Measurements from ENCODE around the gene DGUOK. TPM values are rescaled to one million over a fixed set of nuclear protein-coding genes. Genes with fewer than 3 reads are reported as not detected.

Gene DGUOK
- total RNA-seq, 1 donor = 46.0 TPM

DNA sequence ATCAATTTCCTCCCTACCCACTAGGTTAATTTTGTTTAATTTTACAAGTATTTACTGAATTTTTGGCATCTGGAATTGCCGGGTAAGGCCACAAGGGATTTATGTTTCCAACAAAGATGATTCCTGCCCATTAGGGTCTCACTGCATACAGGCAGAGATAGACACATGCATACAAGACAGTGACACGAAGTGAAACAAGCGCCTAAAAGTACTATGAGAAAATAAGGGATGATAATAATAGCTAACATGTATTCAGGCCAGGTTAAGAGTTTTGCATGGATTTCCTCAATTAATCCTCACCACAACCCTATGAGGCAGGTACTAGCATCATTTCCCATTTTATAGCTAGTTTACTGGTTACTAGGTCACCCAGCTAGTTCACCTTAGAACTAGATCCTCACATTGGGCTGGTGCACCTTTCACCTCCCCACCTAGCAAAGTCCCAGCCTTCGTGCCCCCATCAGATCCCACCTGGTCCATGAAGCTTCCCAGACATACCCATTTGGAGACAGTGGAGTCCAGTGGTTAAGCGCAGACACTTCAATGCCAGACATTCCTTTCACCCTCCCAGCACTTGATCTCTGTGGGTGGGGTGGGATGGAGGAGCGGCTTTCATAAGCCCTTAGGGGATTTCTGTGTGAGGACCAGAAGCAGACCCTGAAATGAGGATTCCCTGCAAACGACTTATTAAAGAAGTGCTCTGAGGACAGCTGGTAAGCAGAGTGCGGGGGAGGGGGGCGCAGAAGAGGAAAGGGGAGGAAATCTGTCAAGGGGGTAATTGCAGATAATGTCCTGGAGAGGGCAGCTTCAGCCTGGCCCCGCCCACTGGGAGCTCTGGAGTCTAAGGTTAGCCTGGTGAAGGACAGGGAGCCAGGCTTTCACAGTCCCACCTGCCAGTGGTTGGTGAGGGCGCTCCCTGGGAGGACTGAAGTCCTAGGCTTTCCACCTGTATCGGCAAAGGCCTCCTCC, 5.8 kb upstream of the DGUOK start:
- H3K27me3 ChIP-seq (ENCODE audit: insufficient read depth, low read length) = peaks cover 54% of the 10 kb centered on the region
- DNase-seq (ENCODE audit: insufficient read length, low spot score, missing footprints) = no peak
- no peaks in the 10 kb centered on the region for H3K79me2 ChIP-seq (ENCODE audit: insufficient read depth, low read length)
- H3K27ac ChIP-seq (ENCODE audit: low read depth, low read length) = no peak overlapping the region
- H3K4me3 ChIP-seq (ENCODE audit: insufficient read depth, low read length) = no peak overlapping the region
- H3K4me1 ChIP-seq (ENCODE audit: insufficient read depth, low read length) = peaks cover under 1% of the 10 kb centered on the region
- no peaks in the 10 kb centered on the region for H4K20me1 ChIP-seq (ENCODE audit: insufficient read depth, low read length)
- no peaks in the 10 kb centered on the region for H3K9me3 ChIP-seq (ENCODE audit: low read depth, low read length)
- no peaks in the 10 kb centered on the region for H3K36me3 ChIP-seq (ENCODE audit: insufficient read depth, low read length)
- TF ChIP-seq, protein P1, sequence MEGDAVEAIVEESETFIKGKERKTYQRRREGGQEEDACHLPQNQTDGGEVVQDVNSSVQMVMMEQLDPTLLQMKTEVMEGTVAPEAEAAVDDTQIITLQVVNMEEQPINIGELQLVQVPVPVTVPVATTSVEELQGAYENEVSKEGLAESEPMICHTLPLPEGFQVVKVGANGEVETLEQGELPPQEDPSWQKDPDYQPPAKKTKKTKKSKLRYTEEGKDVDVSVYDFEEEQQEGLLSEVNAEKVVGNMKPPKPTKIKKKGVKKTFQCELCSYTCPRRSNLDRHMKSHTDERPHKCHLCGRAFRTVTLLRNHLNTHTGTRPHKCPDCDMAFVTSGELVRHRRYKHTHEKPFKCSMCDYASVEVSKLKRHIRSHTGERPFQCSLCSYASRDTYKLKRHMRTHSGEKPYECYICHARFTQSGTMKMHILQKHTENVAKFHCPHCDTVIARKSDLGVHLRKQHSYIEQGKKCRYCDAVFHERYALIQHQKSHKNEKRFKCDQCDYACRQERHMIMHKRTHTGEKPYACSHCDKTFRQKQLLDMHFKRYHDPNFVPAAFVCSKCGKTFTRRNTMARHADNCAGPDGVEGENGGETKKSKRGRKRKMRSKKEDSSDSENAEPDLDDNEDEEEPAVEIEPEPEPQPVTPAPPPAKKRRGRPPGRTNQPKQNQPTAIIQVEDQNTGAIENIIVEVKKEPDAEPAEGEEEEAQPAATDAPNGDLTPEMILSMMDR (IDR thresholded peaks at IDR 0.05; ENCODE audit: extremely low read depth, low read depth, low read length) = peak; percentile 40
- no peak overlapping the region for H2AFZ ChIP-seq (ENCODE audit: low read length)
- H3K4me2 ChIP-seq (ENCODE audit: insufficient read depth, low read length) = no peak overlapping the region

DNA sequence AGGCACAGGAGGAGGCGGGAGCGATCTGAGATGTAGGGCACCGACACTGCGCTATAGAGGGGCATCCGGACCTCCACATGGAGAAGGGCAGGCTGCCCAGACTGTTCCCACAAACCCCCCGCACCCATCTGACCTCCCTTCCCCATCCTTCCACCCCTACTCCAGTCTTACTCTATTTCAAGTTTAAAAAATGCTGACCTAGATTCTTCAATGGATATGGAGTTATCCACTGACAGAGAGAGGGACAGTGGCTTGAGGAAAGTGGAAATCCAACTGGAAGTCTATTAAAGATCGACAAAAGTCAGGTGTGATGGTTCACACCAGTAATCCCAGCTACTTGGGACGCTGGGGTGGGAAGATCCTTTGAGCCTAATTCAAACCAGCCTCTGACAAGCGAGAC, 5.1 kb upstream of the DGUOK start:
- Histone ChIP-seq H4K20me1 (ENCODE audit: insufficient read depth, low read length) (no peaks in the 10 kb centered on the region), H3K79me2 (ENCODE audit: insufficient read depth, low read length) (no peaks in the 10 kb centered on the region)

DNA sequence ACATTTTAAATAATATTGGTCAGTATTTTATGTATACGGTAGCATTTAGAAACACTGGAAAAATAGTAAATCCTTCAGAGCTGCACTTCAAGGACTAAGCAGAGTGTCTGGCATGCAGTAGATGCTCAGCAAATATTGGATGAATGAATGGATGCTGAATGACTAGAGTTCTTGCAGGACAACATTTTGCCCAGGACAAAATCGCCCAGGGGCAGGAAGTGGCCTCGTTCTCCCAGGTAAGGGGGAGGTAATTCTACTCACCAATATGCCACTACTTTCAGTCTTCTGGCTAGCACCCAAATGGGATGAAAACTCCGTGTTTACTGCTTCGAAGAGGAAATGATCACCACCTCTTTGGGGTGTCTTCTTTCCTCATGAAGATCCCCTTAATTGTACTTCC, 4.0 kb upstream of the DGUOK start:
- peaks cover 9% of the 10 kb centered on the region for H3K79me2 ChIP-seq (ENCODE audit: insufficient read depth, low read length)
- no peak overlapping the region for H3K27ac ChIP-seq (ENCODE audit: low read depth, low read length)
- no peak overlapping the region for H3K4me3 ChIP-seq (ENCODE audit: insufficient read depth, low read length)
- H3K27me3 ChIP-seq (ENCODE audit: insufficient read depth, low read length) = peaks cover 44% of the 10 kb centered on the region
- H3K9me3 ChIP-seq (ENCODE audit: low read depth, low read length) = no peaks in the 10 kb centered on the region
- no peaks in the 10 kb centered on the region for H3K36me3 ChIP-seq (ENCODE audit: insufficient read depth, low read length)
- DNase-seq (ENCODE audit: insufficient read length, low spot score, missing footprints) = no peak
- H2AFZ ChIP-seq (ENCODE audit: low read length) = no peak overlapping the region
- no peak overlapping the region for H3K4me2 ChIP-seq (ENCODE audit: insufficient read depth, low read length)
- peaks cover 11% of the 10 kb centered on the region for H3K4me1 ChIP-seq (ENCODE audit: insufficient read depth, low read length)
- no peaks in the 10 kb centered on the region for H4K20me1 ChIP-seq (ENCODE audit: insufficient read depth, low read length)
- TF ChIP-seq, protein P1 (IDR thresholded peaks at IDR 0.05; ENCODE audit: extremely low read depth, low read depth, low read length) = no peak

More for the DNA sequence above, 5.1 kb upstream of the DGUOK start:
- no peaks in the 10 kb centered on the region for H3K9me3 ChIP-seq (ENCODE audit: low read depth, low read length)
- peaks cover 5% of the 10 kb centered on the region for H3K4me1 ChIP-seq (ENCODE audit: insufficient read depth, low read length)
- H3K4me3 ChIP-seq (ENCODE audit: insufficient read depth, low read length) = no peak overlapping the region
- no peak overlapping the region for H3K27ac ChIP-seq (ENCODE audit: low read depth, low read length)
- peaks cover 49% of the 10 kb centered on the region for H3K27me3 ChIP-seq (ENCODE audit: insufficient read depth, low read length)
- H3K36me3 ChIP-seq (ENCODE audit: insufficient read depth, low read length) = no peaks in the 10 kb centered on the region
- no peak overlapping the region for H3K4me2 ChIP-seq (ENCODE audit: insufficient read depth, low read length)
- DNase-seq (ENCODE audit: insufficient read length, low spot score, missing footprints) = no peak
- H2AFZ ChIP-seq (ENCODE audit: low read length) = no peak overlapping the region
- TF ChIP-seq, protein P1 (IDR thresholded peaks at IDR 0.05; ENCODE audit: extremely low read depth, low read depth, low read length) = no peak

- TF ChIP-seq, protein P1 (IDR thresholded peaks at IDR 0.05; ENCODE audit: extremely low read depth, low read depth, low read length) = no peak
- no peak overlapping the region for H3K4me2 ChIP-seq (ENCODE audit: insufficient read depth, low read length)
- H3K4me1 ChIP-seq (ENCODE audit: insufficient read depth, low read length) = peaks cover 19% of the 10 kb centered on the region
- H3K36me3 ChIP-seq (ENCODE audit: insufficient read depth, low read length) = no peaks in the 10 kb centered on the region
- peaks cover 23% of the 10 kb centered on the region for H3K27me3 ChIP-seq (ENCODE audit: insufficient read depth, low read length)
- H2AFZ ChIP-seq (ENCODE audit: low read length) = peak overlapping the region; percentile 48
- peaks cover 33% of the 10 kb centered on the region for H3K79me2 ChIP-seq (ENCODE audit: insufficient read depth, low read length)
- DNase-seq (ENCODE audit: insufficient read length, low spot score, missing footprints) = no peak
- H4K20me1 ChIP-seq (ENCODE audit: insufficient read depth, low read length) = peaks cover 6% of the 10 kb centered on the region
- no peaks in the 10 kb centered on the region for H3K9me3 ChIP-seq (ENCODE audit: low read depth, low read length)
- no peak overlapping the region for H3K27ac ChIP-seq (ENCODE audit: low read depth, low read length)
- H3K4me3 ChIP-seq (ENCODE audit: insufficient read depth, low read length) = no peak overlapping the region
Observed at GRCh38 chr2:73925033-73925704, 1.5 kb upstream of the DGUOK start.
